Measurements from ENCODE around the gene PLXND1. TPM values are rescaled to one million over a fixed set of nuclear protein-coding genes. Genes with fewer than 3 reads are reported as not detected.

The PLXND1 gene
- total RNA-seq, 1 experiment from 2014 or later: 22.0 TPM

GRCh38 chr3:129616713-129617112 is 10.2 kb upstream of the PLXND1 start:
- Mint-ChIP-seq H3K4me3 (ENCODE audit: low read depth, unreplicated experiment) (no peak overlapping the region), H3K9me3 (ENCODE audit: low read depth, unreplicated experiment) (no peaks in the 10 kb centered on the region), H3K27me3 (ENCODE audit: unreplicated experiment) (peaks cover 13% of the 10 kb centered on the region), H3K4me1 (ENCODE audit: low read depth, unreplicated experiment) (peaks cover 31% of the 10 kb centered on the region), H3K27ac (ENCODE audit: unreplicated experiment) (no peak overlapping the region), H3K36me3 (ENCODE audit: insufficient read depth, unreplicated experiment) (no peaks in the 10 kb centered on the region)
- no peak for TF ChIP-seq CTCF (IDR thresholded peaks at IDR 0.05; ENCODE audit: unreplicated experiment)
- intact Hi-C loops (cut with micrococcal nuclease; ENCODE audit: unreplicated experiment): no loop called here
- CTCF ChIA-PET: interaction anchor here (1.6 kb wide), 1 partner anchor 10 kb away, joined by 4 read pairs; no protein-coding TSS in a partner anchor
- DNase-seq: no peak
- no TSS peak for BruUV-seq (replicated peaks)

- Mint-ChIP-seq H3K27ac (ENCODE audit: unreplicated experiment) (no peak overlapping the region), H3K4me3 (ENCODE audit: low read depth, unreplicated experiment) (no peak overlapping the region), H3K4me1 (ENCODE audit: low read depth, unreplicated experiment) (peaks cover 34% of the 10 kb centered on the region), H3K9me3 (ENCODE audit: low read depth, unreplicated experiment) (no peaks in the 10 kb centered on the region), H3K36me3 (ENCODE audit: insufficient read depth, unreplicated experiment) (no peaks in the 10 kb centered on the region), H3K27me3 (ENCODE audit: unreplicated experiment) (peaks cover 13% of the 10 kb centered on the region)
- CTCF ChIA-PET: interaction anchor here (1.6 kb wide), 1 partner anchor 10 kb away, joined by 4 read pairs; no protein-coding TSS in a partner anchor
- intact Hi-C loops (cut with micrococcal nuclease; ENCODE audit: unreplicated experiment): no loop called here
- TF ChIP-seq CTCF (IDR thresholded peaks at IDR 0.05; ENCODE audit: unreplicated experiment): no peak
- DNase-seq: no peak
- BruUV-seq (replicated peaks): no TSS peak
Measured at GRCh38 chr3:129616291-129616690, 9.8 kb upstream of the PLXND1 start.

GRCh38 chr3:129615751-129616281 is 9.3 kb upstream of the PLXND1 start:
- intact Hi-C loops (cut with micrococcal nuclease; ENCODE audit: unreplicated experiment): no loop called here
- H3K27ac Mint-ChIP-seq (ENCODE audit: unreplicated experiment): no peak overlapping the region
- DNase-seq: no peak
- H3K36me3 Mint-ChIP-seq (ENCODE audit: insufficient read depth, unreplicated experiment): no peaks in the 10 kb centered on the region
- no peak overlapping the region for H3K4me3 Mint-ChIP-seq (ENCODE audit: low read depth, unreplicated experiment)
- CTCF ChIA-PET: interaction anchor here (1.6 kb wide), 1 partner anchor 11 kb away, joined by 4 read pairs; no protein-coding TSS in a partner anchor
- no TSS peak for BruUV-seq (replicated peaks)
- H3K9me3 Mint-ChIP-seq (ENCODE audit: low read depth, unreplicated experiment): no peaks in the 10 kb centered on the region
- peaks cover 13% of the 10 kb centered on the region for H3K27me3 Mint-ChIP-seq (ENCODE audit: unreplicated experiment)
- TF ChIP-seq CTCF (IDR thresholded peaks at IDR 0.05; ENCODE audit: unreplicated experiment): no peak
- peaks cover 34% of the 10 kb centered on the region for H3K4me1 Mint-ChIP-seq (ENCODE audit: low read depth, unreplicated experiment)

- intact Hi-C loops (cut with micrococcal nuclease; ENCODE audit: unreplicated experiment): loop anchor here (5.0 kb wide), 1 partner anchor 123 kb away; no protein-coding TSS in a partner anchor
- CTCF ChIA-PET: no interaction called here
- Mint-ChIP-seq H3K9me3 (ENCODE audit: low read depth, unreplicated experiment) (no peaks in the 10 kb centered on the region), H3K4me1 (ENCODE audit: low read depth, unreplicated experiment) (peaks cover 36% of the 10 kb centered on the region), H3K27me3 (ENCODE audit: unreplicated experiment) (peaks cover 13% of the 10 kb centered on the region), H3K27ac (ENCODE audit: unreplicated experiment) (no peak overlapping the region), H3K36me3 (ENCODE audit: insufficient read depth, unreplicated experiment) (no peaks in the 10 kb centered on the region), H3K4me3 (ENCODE audit: low read depth, unreplicated experiment) (no peak overlapping the region)
- no peak for DNase-seq
- no TSS peak for BruUV-seq (replicated peaks)
- TF ChIP-seq CTCF (IDR thresholded peaks at IDR 0.05; ENCODE audit: unreplicated experiment): no peak
Measured at GRCh38 chr3:129614927-129615363, 8.5 kb upstream of the PLXND1 start.

Data from Calu3 (cell line).